ENCODE results near the gene ARHGEF28.

ARHGEF28 gene

GRCh38 chr5:73921741-73922140 lies 295.7 kb downstream of the ARHGEF28 start:
- no peak for TF ChIP-seq EZH2phosphoT487 (IDR thresholded peaks at IDR 0.05; ENCODE audit: borderline replicate concordance, low read length)
- no peak for TF ChIP-seq CTCF (IDR thresholded peaks at IDR 0.05; ENCODE audit: low read depth, low read length, poor library complexity, severe bottlenecking)
- Histone ChIP-seq H3K36me3 (ENCODE audit: control insufficient read depth, low read length) (no peaks in the 10 kb centered on the region), H3K9me2 (replicated peaks; ENCODE audit: control insufficient read depth, low read length) (no peaks in the 10 kb centered on the region), H3K79me2 (ENCODE audit: control insufficient read depth, low read length) (no peaks in the 10 kb centered on the region), H3K9me3 (ENCODE audit: control insufficient read depth, insufficient read depth, low read length) (no peaks in the 10 kb centered on the region), H3K27ac (ENCODE audit: low read depth, low read length) (no peak overlapping the region), H3F3A (ENCODE audit: control insufficient read depth, insufficient read depth) (no peaks in the 10 kb centered on the region), H4K20me1 (ENCODE audit: control insufficient read depth, insufficient read depth, low read depth, low read length) (no peaks in the 10 kb centered on the region), H3K4me2 (ENCODE audit: low read length) (no peak overlapping the region), H3K4me3 (ENCODE audit: low read length) (no peak overlapping the region), H3K4me1 (ENCODE audit: control insufficient read depth, low read length) (peaks cover 5% of the 10 kb centered on the region), H3K27me3 (ENCODE audit: control insufficient read depth, low read length) (no peaks in the 10 kb centered on the region)

- no peaks in the 10 kb centered on the region for H3K27me3 ChIP-seq (ENCODE audit: control insufficient read depth, low read length)
- H3K9me3 ChIP-seq (ENCODE audit: control insufficient read depth, insufficient read depth, low read length), result no peaks in the 10 kb centered on the region
- H3K36me3 ChIP-seq (ENCODE audit: control insufficient read depth, low read length), result no peaks in the 10 kb centered on the region
- TF ChIP-seq EZH2phosphoT487 (IDR thresholded peaks at IDR 0.05; ENCODE audit: borderline replicate concordance, low read length), result no peak
- TF ChIP-seq CTCF (IDR thresholded peaks at IDR 0.05; ENCODE audit: low read depth, low read length, poor library complexity, severe bottlenecking), result no peak
- H3K9me2 ChIP-seq (replicated peaks; ENCODE audit: control insufficient read depth, low read length), result no peaks in the 10 kb centered on the region
- no peaks in the 10 kb centered on the region for H3F3A ChIP-seq (ENCODE audit: control insufficient read depth, insufficient read depth)
- H3K79me2 ChIP-seq (ENCODE audit: control insufficient read depth, low read length), result no peaks in the 10 kb centered on the region
- H3K4me1 ChIP-seq (ENCODE audit: control insufficient read depth, low read length), result peaks cover 5% of the 10 kb centered on the region
- H4K20me1 ChIP-seq (ENCODE audit: control insufficient read depth, insufficient read depth, low read depth, low read length), result no peaks in the 10 kb centered on the region
- H3K4me2 ChIP-seq (ENCODE audit: low read length), result no peak overlapping the region
- H3K4me3 ChIP-seq (ENCODE audit: low read length), result no peak overlapping the region
- no peak overlapping the region for H3K27ac ChIP-seq (ENCODE audit: low read depth, low read length)
Measured at GRCh38 chr5:73922224-73922623, 296.2 kb downstream of the ARHGEF28 start.

- Histone ChIP-seq H4K20me1 (ENCODE audit: control insufficient read depth, insufficient read depth, low read depth, low read length) (no peaks in the 10 kb centered on the region), H3K9me2 (replicated peaks; ENCODE audit: control insufficient read depth, low read length) (no peaks in the 10 kb centered on the region), H3F3A (ENCODE audit: control insufficient read depth, insufficient read depth) (no peaks in the 10 kb centered on the region), H3K9me3 (ENCODE audit: control insufficient read depth, insufficient read depth, low read length) (no peaks in the 10 kb centered on the region), H3K4me2 (ENCODE audit: low read length) (no peak overlapping the region), H3K4me3 (ENCODE audit: low read length) (no peak overlapping the region), H3K4me1 (ENCODE audit: control insufficient read depth, low read length) (peaks cover 5% of the 10 kb centered on the region), H3K27ac (ENCODE audit: low read depth, low read length) (no peak overlapping the region), H3K79me2 (ENCODE audit: control insufficient read depth, low read length) (no peaks in the 10 kb centered on the region), H3K36me3 (ENCODE audit: control insufficient read depth, low read length) (no peaks in the 10 kb centered on the region), H3K27me3 (ENCODE audit: control insufficient read depth, low read length) (no peaks in the 10 kb centered on the region)
- TF ChIP-seq CTCF (IDR thresholded peaks at IDR 0.05; ENCODE audit: low read depth, low read length, poor library complexity, severe bottlenecking), result no peak
Measured at GRCh38 chr5:73922875-73923557, 297.0 kb downstream of the ARHGEF28 start.

Data from DOHH2 (cell line).